Inferior parietal cortex (tissue), 1 donor: Measurements from ENCODE around the gene UNK.
"Not testable (repeated sequence)": the region's sequence is repeated elsewhere in the genome, so short reads cannot be mapped to it uniquely, and the experiment has no call there.

Source experiments
- DNase-seq: peaks from one replicate; pipeline ENCODE4 v3.0.0-alpha.2; 2016; ENCODE audit errors: extremely low spot score

The UNK gene

DNA sequence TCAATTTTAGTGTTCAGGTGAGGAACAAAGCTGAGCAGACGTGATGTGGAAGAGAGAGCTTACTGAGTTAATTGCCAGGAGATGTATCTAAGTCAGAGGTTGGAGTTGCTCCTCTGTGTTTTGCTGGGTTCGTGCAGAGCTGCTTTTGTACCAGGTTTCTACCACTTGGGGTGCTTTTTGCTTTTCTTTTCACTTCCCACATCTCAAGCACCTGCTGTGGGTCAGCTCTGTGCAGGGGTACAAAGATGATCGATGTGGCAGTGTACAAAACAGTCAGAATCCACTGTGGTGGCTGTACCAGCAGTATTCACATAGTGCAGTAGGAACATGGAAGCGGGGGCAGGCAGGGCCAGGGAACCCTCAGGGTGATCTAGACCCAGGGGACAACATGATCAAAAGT, 14.8 kb downstream of the UNK start:
- DNase-seq = no peak

DNA sequence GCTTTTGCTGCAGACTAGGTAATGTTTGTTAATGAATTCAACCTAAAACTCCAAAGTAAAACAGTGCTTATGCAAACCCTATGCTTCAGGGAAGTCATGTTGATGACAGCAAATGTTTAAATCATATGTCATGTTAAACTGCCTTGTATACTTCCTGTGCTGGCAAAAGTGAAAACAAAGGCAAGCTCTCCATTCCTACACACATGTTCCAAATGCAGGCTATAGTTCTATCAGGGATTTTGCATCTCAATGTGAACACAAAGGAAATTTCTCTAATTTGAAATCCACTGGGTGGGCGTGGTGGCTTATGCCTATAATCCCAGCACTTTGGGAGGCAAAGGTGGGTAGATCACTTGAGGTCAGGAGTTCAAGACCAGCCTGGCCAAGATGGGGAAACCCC, 19.3 kb downstream of the UNK start:
- DNase-seq = no peak

DNA sequence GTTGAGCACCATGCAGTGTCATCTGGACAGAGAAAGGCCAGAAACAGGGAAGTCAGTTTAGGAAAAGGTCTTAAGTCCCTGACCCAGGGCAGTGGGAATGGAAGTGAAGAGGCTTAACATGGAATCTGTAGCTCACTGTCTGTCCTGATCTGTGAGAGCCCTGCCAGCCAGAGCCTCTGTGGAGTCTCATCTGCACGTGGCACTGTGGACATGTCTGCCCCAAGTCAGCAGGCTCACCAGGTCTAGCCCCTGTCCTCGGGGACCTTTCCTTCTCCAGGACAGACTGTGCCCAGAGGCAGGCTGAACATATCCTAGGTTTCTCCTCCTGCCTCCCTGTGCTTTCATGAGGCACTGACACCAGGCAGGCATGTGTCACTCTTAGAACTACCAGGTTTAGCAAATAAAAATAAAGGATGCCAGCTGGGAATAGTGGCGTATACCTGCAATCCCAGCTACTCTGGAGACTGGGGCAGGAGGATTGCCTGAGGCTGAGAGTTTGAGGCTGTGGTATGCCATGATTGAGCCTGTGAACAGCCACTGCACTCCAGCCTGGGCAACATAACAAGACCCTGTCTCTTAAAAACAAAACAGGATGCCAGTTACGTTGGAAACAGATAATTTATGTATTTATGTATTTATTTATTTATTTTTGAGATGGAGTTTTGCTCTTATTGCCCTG, 22.4 kb downstream of the UNK start:
- no peak for DNase-seq

DNA sequence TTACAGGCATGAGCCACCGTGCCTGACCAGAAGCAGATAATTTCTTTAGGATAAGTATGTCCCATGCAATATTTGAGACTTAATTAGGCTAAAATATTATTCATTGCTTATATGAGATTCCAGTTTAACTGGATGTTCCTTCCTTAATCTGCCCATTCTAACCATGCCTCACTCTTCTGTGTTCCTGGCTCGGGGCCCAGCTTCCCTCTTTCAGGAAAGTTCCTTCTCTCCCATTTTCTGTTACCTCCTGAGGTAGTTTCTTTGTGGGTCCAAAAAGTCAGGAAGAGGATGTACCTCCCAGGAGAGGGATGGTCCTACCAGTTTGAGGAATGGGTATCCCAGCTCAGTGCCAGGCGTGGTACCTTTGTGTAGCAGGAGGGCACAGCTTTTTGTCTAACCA, 23.3 kb downstream of the UNK start:
- DNase-seq = no peak

DNA sequence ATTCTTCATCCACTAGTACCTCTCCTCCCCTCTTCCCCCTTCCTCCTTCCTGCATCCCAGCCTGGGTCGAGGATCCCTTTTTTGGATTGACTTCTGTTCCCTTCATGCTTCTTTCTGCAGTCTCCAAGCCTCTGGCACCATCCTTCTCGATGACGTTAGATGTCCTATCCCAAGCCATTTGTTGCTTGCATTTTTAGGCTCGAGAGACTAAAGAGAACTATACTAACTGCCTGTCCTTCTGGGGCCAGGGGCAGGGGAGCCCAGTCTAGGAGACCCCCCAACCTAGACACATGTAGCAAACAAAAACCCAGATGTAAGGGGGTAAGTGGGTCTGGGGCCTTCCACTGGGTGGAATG, 23.9 kb downstream of the UNK start:
- DNase-seq = no peak

DNA sequence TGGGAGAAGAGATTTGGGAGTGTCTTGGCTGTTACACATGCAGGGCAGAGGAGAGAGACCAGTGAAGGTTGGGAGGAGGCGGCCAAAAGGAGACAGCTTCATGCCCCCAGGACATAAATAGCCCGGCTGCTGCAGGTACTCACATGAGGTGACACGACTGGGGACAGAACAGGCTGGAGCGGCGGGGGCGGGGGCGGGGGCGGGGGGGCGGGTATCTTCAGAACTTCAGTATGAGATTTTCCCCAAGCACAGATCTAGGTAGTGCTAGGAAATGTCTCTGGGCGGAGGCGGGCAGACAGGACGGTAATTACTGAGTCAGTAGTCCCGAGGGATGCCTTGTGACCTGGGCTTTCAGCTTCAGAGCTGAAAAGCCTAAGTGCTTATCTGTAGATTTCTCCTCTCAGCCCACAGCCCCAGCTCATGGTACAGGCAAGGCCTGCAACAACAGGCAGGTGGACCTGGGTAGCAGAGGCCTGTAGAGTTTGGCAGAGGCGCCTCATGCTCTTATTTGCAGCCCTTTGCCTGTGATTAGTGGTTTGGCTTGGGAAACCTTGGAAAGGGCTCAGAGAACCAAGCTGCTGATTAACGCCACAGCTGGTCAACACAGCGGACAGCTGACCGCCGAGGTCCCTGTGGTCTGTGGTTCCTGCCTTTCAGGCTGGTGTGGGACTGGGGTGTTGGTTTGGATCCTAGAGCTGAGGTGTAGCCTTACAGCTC, 24.5 kb downstream of the UNK start:
- no peak for DNase-seq

DNA sequence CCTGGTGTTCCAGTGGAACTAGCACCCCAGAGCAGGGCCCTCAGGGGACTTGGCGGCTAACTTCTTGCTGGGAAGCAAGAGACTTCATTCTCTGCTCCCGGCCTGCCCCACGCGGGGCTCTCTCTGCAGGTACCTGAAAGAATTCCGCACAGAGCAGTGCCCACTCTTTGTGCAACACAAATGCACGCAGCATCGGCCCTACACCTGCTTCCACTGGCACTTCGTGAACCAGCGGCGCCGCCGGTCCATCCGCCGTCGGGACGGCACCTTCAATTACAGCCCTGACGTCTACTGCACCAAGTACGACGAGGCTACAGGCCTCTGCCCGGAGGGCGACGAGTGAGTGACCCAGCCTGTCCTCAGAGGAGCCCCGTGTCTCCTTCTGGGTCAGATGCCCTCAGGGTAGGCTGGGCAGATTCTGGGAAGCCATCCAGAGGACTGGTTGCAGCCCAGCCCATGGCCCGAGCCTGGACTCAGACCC, 25.1 kb downstream of the UNK start:
- DNase-seq = no peak

DNA sequence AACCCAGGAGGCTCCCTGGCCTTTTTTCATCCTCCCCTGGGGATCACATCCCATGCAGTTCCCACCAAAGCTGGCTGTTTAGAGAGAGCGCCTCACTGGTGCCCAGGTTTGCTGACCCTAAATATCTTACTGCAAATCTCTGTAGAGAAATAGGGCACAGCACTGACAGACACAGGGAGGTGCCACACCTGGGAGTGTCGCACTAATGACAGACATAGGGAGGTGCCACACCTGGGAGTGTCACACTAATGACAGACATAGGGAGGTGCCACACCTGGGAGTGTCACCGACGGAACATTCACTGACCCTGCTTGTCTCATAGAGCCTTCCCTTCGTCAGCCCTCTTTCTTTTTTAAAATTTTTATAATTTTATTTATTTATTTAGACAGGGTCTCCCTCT, 25.6 kb downstream of the UNK start:
- DNase-seq = no peak

DNA sequence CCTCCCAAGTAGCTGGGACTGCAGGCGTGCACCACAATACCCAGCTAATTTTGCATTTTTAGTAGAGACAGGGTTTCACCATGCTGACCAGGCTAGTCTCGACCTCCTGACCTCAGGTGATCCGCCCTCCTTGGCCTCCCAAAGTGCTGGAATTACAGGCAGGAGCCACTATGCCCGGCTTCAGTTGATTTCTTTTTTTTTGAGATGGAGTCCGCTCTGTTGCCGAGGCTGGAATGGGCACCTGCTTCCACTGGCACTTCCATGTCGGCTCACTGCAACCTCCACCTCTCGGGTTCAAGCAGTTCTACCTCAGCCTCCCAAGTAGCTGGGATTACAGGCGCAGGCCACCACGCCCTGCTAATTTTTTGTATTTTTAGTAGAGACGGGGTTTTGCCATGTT, 26.1 kb downstream of the UNK start:
- not testable (repeated sequence) for DNase-seq

DNA sequence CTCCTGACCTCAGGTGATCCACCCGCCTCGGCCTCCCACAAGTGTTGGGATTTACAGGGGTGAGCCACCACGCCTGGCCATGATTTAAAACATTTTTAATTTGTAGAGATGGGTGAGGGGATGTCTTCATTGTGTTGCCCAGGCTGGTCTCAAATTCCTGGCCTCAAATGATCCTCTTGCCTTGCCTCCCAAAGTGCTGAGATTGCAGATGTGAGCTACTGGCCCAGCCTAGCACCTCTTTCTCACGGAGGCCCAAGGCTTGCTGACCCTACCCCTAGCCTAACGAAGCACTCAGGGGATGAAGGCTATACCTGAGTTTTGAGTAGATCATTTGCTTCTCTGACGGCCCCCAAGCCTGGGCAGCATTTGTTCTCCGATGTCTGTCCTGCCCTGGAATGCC, 26.6 kb downstream of the UNK start:
- no peak for DNase-seq

DNA sequence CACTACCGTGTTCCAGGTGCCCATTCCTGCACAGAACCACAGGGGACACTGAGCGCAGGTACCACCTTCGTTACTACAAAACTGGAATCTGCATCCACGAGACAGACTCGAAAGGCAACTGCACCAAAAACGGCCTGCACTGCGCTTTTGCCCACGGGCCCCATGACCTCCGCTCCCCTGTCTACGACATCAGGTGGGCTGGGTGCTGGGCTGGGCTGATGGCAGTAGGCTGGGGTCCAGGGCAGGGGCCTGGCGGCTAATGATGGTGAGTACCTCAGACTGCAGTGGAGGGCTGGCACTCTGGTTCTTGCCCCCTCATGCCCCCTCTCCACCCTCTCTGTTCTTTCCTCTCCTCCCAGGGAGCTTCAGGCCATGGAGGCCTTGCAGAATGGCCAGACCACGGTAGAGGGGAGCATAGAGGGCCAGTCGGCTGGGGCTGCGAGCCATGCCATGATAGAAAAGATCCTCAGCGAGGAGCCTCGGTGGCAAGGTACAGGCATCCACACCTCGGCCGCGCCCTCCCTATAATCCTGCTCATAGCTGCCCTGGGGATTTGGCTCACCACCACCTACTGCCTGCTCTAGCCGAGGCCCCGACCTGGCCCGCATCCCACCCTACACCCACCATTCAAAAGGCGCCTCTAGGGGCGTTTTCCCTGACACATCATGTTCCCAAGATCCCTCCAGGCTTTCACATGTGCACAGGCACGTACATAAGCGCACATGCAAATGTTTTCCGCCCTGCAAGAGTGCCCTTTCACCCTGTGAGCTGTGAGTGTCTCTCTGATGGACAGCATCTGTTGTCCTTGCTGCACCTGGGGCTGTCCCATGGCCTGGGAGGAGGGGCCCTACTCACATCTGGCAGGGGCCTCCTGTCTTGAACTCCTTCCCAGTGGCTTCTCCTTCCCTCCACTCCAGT, 27.7 kb downstream of the UNK start:
- DNase-seq = no peak

DNA sequence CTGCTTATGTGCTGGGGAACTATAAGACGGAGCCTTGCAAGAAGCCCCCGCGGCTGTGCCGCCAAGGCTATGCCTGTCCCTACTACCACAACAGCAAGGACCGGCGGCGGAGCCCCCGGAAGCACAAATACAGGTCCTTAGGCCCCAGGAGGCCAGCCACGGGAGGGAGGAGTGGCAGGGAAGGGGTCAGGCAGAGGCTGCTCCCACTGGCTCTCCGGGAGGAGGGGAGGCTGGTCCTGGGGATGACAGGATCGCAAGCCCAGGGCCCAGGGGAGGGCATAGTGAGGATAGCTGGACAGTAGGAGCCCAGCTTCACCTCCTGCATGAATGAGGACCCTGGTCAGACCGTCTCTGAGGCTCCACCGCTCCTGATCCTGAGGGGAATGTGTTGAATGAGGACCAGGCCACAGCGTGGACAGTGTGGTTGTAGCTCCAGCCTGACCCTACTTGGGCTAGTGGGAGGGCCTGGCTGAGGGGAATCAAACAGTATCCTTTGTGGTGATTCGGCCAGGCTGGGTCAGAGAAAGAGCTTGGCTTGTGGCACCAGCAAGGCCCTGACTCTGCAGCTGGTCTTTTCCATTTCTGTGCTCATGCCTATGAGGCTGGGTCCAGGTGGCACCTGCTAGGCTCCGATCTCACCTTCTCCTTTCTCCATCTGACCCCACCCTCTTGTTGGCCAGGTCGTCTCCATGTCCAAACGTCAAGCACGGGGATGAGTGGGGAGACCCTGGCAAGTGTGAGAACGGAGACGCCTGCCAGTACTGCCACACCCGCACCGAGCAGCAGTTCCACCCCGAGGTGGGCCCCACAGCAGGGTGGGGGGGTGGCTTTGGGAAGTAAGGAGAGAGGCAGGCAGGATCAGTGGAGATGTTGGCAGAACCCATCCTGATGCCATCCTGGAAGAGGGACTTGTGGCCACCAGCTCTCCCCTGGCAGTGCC, 28.7 kb downstream of the UNK start:
- DNase-seq = no peak

DNA sequence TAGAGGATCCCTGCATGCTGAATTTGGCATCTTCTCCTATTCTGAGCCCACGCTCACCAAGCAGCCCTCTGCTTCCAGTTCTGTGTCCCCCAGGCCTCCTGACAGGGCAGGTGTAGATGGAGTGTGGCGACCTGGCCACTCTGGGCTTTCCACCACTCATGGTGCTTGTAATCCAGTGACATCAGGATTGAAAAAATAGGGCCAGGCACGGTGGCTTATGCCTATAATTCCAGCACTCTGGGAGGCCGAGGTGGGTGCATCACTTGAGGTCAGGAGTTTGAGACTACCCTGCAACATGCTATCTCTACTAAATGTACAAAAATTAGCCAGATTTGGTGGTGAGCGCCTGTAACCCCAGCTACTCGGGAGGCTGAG, 29.4 kb downstream of the UNK start:
- DNase-seq = no peak

DNA sequence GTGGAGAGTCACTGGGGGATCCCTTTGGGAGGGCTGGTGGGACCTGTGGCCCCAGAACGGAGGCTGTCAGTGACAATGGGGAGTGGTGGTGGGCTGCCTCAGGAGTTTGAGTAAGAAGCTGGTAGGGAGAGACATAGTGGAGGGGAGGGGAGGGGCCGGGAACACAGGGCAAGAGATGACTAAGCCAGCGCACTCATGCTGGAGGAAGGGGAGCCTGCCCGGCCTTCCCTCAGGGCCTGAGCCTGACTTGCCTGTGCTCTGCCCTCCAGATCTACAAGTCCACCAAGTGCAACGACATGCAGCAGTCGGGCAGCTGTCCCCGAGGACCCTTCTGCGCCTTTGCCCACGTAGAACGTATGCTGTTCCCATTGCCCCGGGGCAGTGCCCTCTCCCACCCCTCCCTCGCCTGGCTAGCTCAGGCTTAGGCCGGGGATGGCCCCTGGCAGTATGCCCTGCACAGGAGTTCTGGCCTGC, 30.3 kb downstream of the UNK start:
- DNase-seq = no peak

DNA sequence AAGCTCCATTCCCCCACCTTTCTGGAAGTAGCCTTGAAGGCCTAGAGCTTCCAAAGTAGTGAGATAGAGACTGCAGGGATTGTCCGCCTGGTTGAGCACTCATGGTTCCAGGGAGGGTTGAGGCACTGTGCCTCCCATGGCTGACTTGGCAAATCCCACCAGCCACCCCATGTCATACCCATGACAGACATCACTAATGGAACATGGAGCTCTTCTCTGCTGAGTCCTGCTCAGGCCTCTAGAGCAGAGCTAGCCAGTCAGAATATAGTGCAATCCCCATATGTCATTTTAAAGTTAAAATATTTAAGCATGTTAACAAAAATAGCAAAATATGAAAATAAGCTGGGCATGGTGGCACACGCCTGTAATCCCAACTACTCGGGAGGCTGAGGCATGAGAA, 30.8 kb downstream of the UNK start:
- no peak for DNase-seq

DNA sequence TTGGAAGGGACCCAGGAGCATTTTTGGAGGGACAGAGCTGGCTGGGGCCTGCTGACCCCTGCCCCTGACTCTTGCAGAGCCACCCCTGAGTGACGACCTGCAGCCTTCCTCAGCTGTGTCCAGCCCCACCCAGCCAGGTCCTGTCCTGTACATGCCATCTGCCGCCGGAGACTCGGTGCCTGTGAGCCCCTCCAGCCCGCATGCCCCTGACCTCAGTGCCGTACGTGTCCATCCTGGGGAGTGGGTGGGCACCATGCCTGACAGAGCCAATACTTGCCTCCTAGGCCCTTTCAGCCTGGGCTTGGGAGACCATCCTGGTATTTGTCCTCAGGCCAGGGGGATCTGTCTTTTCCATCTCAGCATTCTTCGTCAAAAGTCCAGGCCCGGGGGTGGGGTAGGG, 32.1 kb downstream of the UNK start:
- DNase-seq = no peak

DNA sequence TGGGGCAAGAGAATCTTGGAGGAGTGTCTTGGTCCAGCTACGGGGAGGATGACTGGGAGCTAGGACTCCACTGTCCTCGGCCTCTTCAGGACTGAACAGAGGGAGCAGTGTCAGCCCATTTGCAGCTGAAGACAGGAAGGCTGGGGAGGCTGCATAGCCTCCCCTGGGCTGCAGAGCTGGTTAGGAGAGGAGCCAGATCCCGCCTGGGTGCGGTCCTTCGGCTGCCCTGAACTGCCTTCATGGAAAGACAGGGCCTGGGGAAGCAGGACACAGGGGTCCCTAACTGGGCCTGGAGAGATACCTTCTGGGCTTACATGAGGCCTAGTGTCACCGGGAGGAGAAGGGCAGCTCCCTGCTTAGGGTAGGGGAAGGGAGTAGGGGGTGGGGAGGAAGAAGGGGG, 33.0 kb downstream of the UNK start:
- DNase-seq = no peak

DNA sequence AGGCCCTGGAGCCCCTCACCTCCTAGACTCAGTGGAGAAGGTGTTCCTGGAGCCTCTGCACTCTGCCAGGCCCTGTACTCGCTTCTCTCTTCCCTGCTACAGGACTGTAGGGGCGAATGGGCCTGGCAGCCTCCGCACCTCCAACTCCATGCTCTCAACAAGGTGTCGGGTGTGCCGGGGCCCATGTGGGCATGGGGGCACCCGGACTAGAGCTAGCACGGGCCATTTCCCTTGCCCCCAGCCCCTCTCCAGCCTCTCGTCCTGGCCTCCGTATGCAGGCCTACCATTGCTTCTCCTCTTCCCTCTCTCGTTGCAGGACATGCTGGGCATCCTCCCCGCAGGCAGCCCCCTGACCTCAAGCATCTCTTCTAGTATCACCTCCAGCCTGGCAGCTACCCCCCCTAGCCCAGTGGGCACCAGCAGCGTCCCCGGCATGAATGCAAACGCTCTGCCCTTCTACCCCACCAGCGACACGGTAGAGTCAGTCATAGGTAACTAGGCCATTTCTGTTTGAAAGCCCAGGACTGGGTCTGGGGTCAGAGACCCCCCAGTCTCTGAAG, 33.8 kb downstream of the UNK start:
- no peak for DNase-seq

DNA sequence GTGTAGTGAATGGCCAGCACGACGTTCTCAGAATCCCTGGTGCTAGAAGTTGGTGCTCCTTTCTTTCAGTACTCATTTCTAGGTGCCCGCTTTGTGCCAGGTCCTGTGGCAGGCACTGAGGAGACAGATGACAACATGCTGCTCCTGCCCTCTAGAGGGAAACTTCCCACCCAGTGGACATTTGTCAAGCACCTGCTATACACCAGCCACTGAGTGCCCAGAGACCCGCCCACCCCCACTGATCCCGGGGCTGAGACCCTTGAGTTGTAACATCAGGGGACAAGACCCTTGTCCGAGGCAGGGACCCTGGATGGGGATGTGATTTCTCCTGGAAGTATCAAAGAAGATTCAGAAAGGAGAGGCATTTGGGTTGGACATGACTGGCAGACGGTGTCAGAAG, 34.5 kb downstream of the UNK start:
- DNase-seq = no peak

DNA sequence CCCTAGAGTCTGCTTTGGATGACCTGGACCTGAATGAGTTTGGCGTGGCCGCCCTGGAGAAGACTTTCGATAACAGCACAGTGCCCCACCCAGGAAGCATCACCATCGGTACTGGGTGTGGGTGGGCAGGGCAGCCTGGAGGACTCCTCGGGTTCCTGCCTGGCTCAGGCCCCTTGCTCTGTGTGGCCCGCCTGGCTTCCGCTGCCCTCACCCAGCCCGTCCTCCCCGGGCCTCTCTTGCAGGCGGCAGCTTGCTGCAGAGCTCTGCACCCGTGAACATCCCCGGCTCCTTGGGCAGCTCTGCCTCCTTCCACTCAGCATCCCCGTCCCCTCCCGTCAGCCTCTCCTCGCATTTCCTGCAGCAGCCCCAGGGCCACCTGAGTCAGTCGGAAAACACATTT, 35.1 kb downstream of the UNK start:
- no peak for DNase-seq
